ENCODE measurements around the gene DRD4. TPM values are rescaled to one million over a fixed set of nuclear protein-coding genes. Genes with fewer than 3 reads are reported as not detected.

DRD4 gene
- total and polyA plus RNA-seq, 9 of the 15 experiments (the other 6 are each of a cell fraction or from before 2014, with no cell fraction given), result 0.04 to 0.95 (median 0.21) TPM; not detected in 5

DNA sequence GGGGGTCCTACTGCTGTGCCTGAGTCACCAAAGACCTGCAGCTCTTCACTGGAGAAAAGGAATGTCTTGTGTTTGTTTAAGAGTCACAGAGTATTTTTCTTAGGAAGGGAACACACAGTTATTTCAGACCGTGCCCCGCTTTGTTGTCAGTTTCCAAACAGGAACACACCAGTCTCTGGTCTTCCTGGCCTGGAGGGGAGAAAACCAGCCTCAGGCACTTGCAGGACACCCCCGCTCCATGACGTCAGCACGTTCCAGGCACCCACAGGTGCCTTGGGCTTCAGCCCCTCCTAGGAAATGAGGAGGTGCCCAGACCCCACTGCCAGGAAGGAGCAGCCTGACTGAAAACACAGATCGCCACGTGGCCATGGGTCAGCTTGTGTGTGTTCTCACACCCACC lies 52.6 kb downstream of the DRD4 start:
- intact Hi-C loops (cut with micrococcal nuclease), result loop anchor here (10.0 kb wide), 1 partner anchor 135 kb away; no protein-coding TSS in a partner anchor
- H3K4me2 ChIP-seq (ENCODE audit: insufficient read depth, low read length), result no peak overlapping the region
- H3K4me1 ChIP-seq (replicated peaks in 1 of 2; ENCODE audit: control insufficient read depth in 2 of 2, insufficient read depth in 2 of 2, low read length in 2 of 2), result peaks cover 25 to 46% of the 10 kb centered on the region in 2 experiments
- CTCF ChIA-PET (ENCODE audit: low intra/inter-chr PET ratio), result no interaction called here
- no peaks in the 10 kb centered on the region for H3K9me3 ChIP-seq (replicated peaks; ENCODE audit: control insufficient read depth, insufficient read depth, low read depth, low read length)
- peaks cover 4% of the 10 kb centered on the region for H3K9me1 ChIP-seq (ENCODE audit: control insufficient read depth, insufficient read depth, low read length)
- TF ChIP-seq MBD2 (IDR thresholded peaks at IDR 0.05; ENCODE audit: borderline replicate concordance, low read depth) (no peak), LCOR (CRISPR knock-in tag; IDR thresholded peaks at IDR 0.05) (no peak), CREB5 (CRISPR knock-in tag; IDR thresholded peaks at IDR 0.05) (no peak), TBL1XR1 (IDR thresholded peaks at IDR 0.05; ENCODE audit: low read length in 2 of 2) (no peak), YBX1 (IDR thresholded peaks at IDR 0.05) (no peak), ASH1L (IDR thresholded peaks at IDR 0.05; ENCODE audit: borderline replicate concordance, low read depth, partially characterized antibody) (no peak), MNT (conservative IDR thresholded peaks at IDR 0.05) (no peak)
- TF ChIP-seq, protein P1, sequence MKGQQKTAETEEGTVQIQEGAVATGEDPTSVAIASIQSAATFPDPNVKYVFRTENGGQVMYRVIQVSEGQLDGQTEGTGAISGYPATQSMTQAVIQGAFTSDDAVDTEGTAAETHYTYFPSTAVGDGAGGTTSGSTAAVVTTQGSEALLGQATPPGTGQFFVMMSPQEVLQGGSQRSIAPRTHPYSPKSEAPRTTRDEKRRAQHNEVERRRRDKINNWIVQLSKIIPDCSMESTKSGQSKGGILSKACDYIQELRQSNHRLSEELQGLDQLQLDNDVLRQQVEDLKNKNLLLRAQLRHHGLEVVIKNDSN (CRISPR knock-in tag; IDR thresholded peaks at IDR 0.05), result no peak
- no TSS peak for BruUV-seq (replicated peaks)
- H3K79me2 ChIP-seq (ENCODE audit: control insufficient read depth, insufficient read depth, low read length), result peaks cover 60% of the 10 kb centered on the region
- WGBS (ENCODE audit: insufficient coverage, low coverage, missing lambda C conversion rate), result 92% methylated on average over 7 of the region's 7 CpGs
- no peak for ATAC-seq
- POLR2A ChIA-PET, result interaction anchor here (0.6 kb wide), 1 partner anchor 49 kb away, joined by 3 read pairs; no protein-coding TSS in a partner anchor
- H2AFZ ChIP-seq (ENCODE audit: low read depth, low read length), result no peak overlapping the region
- peak overlapping the region; percentile 28; the same call in 1 of the 3 replicates for H3K27ac ChIP-seq (ENCODE audit: extremely low read depth, low read depth, low read length)
- no peak for FAIRE-seq
- DNase-seq (ENCODE audit: extremely low read depth in 1 of 4, low spot score in 3 of 4), result no peak
- H3K36me3 ChIP-seq (ENCODE audit: control insufficient read depth, insufficient read depth, low read length), result peaks cover 64% of the 10 kb centered on the region; the same call in 2 of the 3 replicates
- H3K27me3 ChIP-seq (ENCODE audit: control insufficient read depth in 2 of 2, insufficient read depth in 2 of 2, low read length in 2 of 2), result no peaks in the 10 kb centered on the region
- no peak overlapping the region for H3K4me3 ChIP-seq
- H3K9ac ChIP-seq (ENCODE audit: insufficient read depth in 1 of 2, low read depth in 2 of 2, low read length in 2 of 2), result peak overlapping the region in 1 of 2 experiments; percentile 65; a peak in 1 of 4 replicates
- in situ Hi-C loops (cut with MboI), result no loop called here
- peaks cover 6% of the 10 kb centered on the region for H4K20me1 ChIP-seq (replicated peaks; ENCODE audit: control insufficient read depth, insufficient read depth, low read length)
